Measurements from ENCODE around the gene FRMPD4. TPM values are rescaled to one million over a fixed set of nuclear protein-coding genes. Genes with fewer than 3 reads are reported as not detected.

The FRMPD4 gene
- total RNA-seq, 5 donors from 2014 or later (not counting 1 experiment from before 2014, with no cell fraction given) = not detected

- Mint-ChIP-seq H3K36me3 (no peaks in the 10 kb centered on the region), H3K9me3 (no peaks in the 10 kb centered on the region), H3K27ac (no peak overlapping the region), H3K27me3 (peaks cover 0 to 21% of the 10 kb centered on the region in 2 donors), H3K4me3 (no peak overlapping the region), H3K4me1 (no peaks in the 10 kb centered on the region)
- ATAC-seq (replicated peaks in 1 of 4) = no peak
- DNase-seq = no peak
- no CpG with 5 or more reads among the region's 2 CpGs for WGBS (ENCODE audit: insufficient coverage)
- no peak overlapping the region for H3K4me3 ChIP-seq (ENCODE audit: control insufficient read depth in 1 of 2, extremely low read depth in 1 of 2, low read length in 1 of 2)
- H3K9me3 ChIP-seq = no peaks in the 10 kb centered on the region
- no peaks in the 10 kb centered on the region for H3K36me3 ChIP-seq (ENCODE audit: control insufficient read depth in 2 of 2, extremely low read depth in 1 of 2, insufficient read depth in 1 of 2, low read length in 1 of 2)
- H3K4me1 ChIP-seq (ENCODE audit: control insufficient read depth in 1 of 2, extremely low read depth in 1 of 2, insufficient read depth in 2 of 2, low read length in 2 of 2) = no peaks in the 10 kb centered on the region
- ChIA-PET POLR2A (no interaction called here), CTCF (no interaction called here)
- no peak overlapping the region for H3K27ac ChIP-seq (ENCODE audit: low read length)
- no peaks in the 10 kb centered on the region for H3K27me3 ChIP-seq (replicated peaks in 1 of 2; ENCODE audit: control insufficient read depth in 2 of 2, extremely low read depth in 1 of 2, insufficient read depth in 2 of 2, low read length in 1 of 2)
These were observed 177.3 kb downstream of the FRMPD4 start for GRCh38 chrX:12315526-12315925.

GRCh38 chrX:12319003-12319519 lies 180.8 kb downstream of the FRMPD4 start:
- H3K27me3 ChIP-seq (replicated peaks in 1 of 2; ENCODE audit: control insufficient read depth in 2 of 2, extremely low read depth in 1 of 2, insufficient read depth in 2 of 2, low read length in 1 of 2) = no peaks in the 10 kb centered on the region
- H3K4me1 Mint-ChIP-seq = no peaks in the 10 kb centered on the region
- no peaks in the 10 kb centered on the region for H3K36me3 Mint-ChIP-seq
- no peaks in the 10 kb centered on the region for H3K36me3 ChIP-seq (ENCODE audit: control insufficient read depth in 2 of 2, extremely low read depth in 1 of 2, insufficient read depth in 1 of 2, low read length in 1 of 2)
- no peaks in the 10 kb centered on the region for H3K9me3 ChIP-seq
- no peak overlapping the region for H3K4me3 ChIP-seq (ENCODE audit: control insufficient read depth in 1 of 2, extremely low read depth in 1 of 2, low read length in 1 of 2)
- H3K27ac ChIP-seq (ENCODE audit: low read length) = no peak overlapping the region
- peaks cover 0 to 8% of the 10 kb centered on the region in 2 donors for H3K27me3 Mint-ChIP-seq
- DNase-seq = no peak
- CTCF ChIA-PET = no interaction called here
- H3K4me1 ChIP-seq (ENCODE audit: control insufficient read depth in 1 of 2, extremely low read depth in 1 of 2, insufficient read depth in 2 of 2, low read length in 2 of 2) = no peaks in the 10 kb centered on the region
- POLR2A ChIA-PET = no interaction called here
- no peak for ATAC-seq (replicated peaks in 1 of 4)
- no peaks in the 10 kb centered on the region for H3K9me3 Mint-ChIP-seq
- H3K4me3 Mint-ChIP-seq = no peak overlapping the region
- no CpG with 5 or more reads among the region's 5 CpGs for WGBS (ENCODE audit: insufficient coverage)
- no peak overlapping the region for H3K27ac Mint-ChIP-seq

GRCh38 chrX:12319992-12320391 lies 181.7 kb downstream of the FRMPD4 start:
- Histone ChIP-seq H3K4me3 (ENCODE audit: control insufficient read depth in 1 of 2, extremely low read depth in 1 of 2, low read length in 1 of 2) (no peak overlapping the region), H3K4me1 (ENCODE audit: control insufficient read depth in 1 of 2, extremely low read depth in 1 of 2, insufficient read depth in 2 of 2, low read length in 2 of 2) (no peaks in the 10 kb centered on the region), H3K36me3 (ENCODE audit: control insufficient read depth in 2 of 2, extremely low read depth in 1 of 2, insufficient read depth in 1 of 2, low read length in 1 of 2) (no peaks in the 10 kb centered on the region), H3K9me3 (no peaks in the 10 kb centered on the region), H3K27ac (ENCODE audit: low read length) (no peak overlapping the region), H3K27me3 (replicated peaks in 1 of 2; ENCODE audit: control insufficient read depth in 2 of 2, extremely low read depth in 1 of 2, insufficient read depth in 2 of 2, low read length in 1 of 2) (no peaks in the 10 kb centered on the region)
- Mint-ChIP-seq H3K9me3 (no peaks in the 10 kb centered on the region), H3K4me3 (no peak overlapping the region), H3K36me3 (no peaks in the 10 kb centered on the region), H3K4me1 (no peaks in the 10 kb centered on the region), H3K27me3 (peaks cover 0 to 8% of the 10 kb centered on the region in 2 donors), H3K27ac (no peak overlapping the region)
- POLR2A ChIA-PET = no interaction called here
- WGBS (ENCODE audit: insufficient coverage) = no CpG with 5 or more reads among the region's 2 CpGs
- CTCF ChIA-PET = no interaction called here
- ATAC-seq (replicated peaks in 1 of 4) (no peak), DNase-seq (no peak)

GRCh38 chrX:12322031-12322430 lies 183.8 kb downstream of the FRMPD4 start:
- no peaks in the 10 kb centered on the region for H3K9me3 Mint-ChIP-seq

DNA sequence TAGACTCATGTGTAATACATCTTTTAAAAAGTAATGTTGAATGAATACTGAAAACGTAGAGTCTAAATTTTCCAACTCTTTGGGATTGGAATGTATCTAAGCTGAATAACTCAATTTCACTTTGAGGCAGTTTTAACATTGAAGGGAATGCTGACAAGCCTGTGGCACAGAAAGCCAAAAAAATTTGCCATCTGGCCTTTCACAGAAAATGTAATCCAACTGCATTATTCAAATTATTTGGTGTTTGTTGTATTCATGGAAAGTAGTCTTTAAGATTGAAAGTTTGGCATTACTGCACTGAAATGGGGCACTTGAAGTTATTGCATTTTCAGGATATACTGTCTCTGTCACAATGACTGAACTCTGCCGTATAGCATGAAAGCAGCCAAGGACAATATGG lies 186.9 kb downstream of the FRMPD4 start:
- Mint-ChIP-seq H3K27ac (no peak overlapping the region), H3K4me1 (no peaks in the 10 kb centered on the region), H3K4me3 (no peak overlapping the region), H3K9me3 (no peaks in the 10 kb centered on the region), H3K36me3 (no peaks in the 10 kb centered on the region), H3K27me3 (peaks cover 0 to 8% of the 10 kb centered on the region in 2 donors)
- Histone ChIP-seq H3K9me3 (no peaks in the 10 kb centered on the region), H3K36me3 (ENCODE audit: control insufficient read depth in 2 of 2, extremely low read depth in 1 of 2, insufficient read depth in 1 of 2, low read length in 1 of 2) (no peaks in the 10 kb centered on the region), H3K27ac (ENCODE audit: low read length) (no peak overlapping the region), H3K4me3 (ENCODE audit: control insufficient read depth in 1 of 2, extremely low read depth in 1 of 2, low read length in 1 of 2) (no peak overlapping the region), H3K27me3 (replicated peaks in 1 of 2; ENCODE audit: control insufficient read depth in 2 of 2, extremely low read depth in 1 of 2, insufficient read depth in 2 of 2, low read length in 1 of 2) (no peaks in the 10 kb centered on the region), H3K4me1 (ENCODE audit: control insufficient read depth in 1 of 2, extremely low read depth in 1 of 2, insufficient read depth in 2 of 2, low read length in 2 of 2) (no peaks in the 10 kb centered on the region)
- ATAC-seq (replicated peaks in 1 of 4) = no peak
- DNase-seq = no peak
- ChIA-PET POLR2A (no interaction called here), CTCF (no interaction called here)
- WGBS (ENCODE audit: insufficient coverage) = 80% methylated on average over 1 of the region's 2 CpGs

More at GRCh38 chrX:12322031-12322430, 183.8 kb downstream of the FRMPD4 start:
- ChIA-PET POLR2A (no interaction called here), CTCF (no interaction called here)
- Histone ChIP-seq H3K9me3 (no peaks in the 10 kb centered on the region), H3K4me1 (ENCODE audit: control insufficient read depth in 1 of 2, extremely low read depth in 1 of 2, insufficient read depth in 2 of 2, low read length in 2 of 2) (no peaks in the 10 kb centered on the region), H3K27me3 (replicated peaks in 1 of 2; ENCODE audit: control insufficient read depth in 2 of 2, extremely low read depth in 1 of 2, insufficient read depth in 2 of 2, low read length in 1 of 2) (no peaks in the 10 kb centered on the region), H3K27ac (ENCODE audit: low read length) (no peak overlapping the region), H3K4me3 (ENCODE audit: control insufficient read depth in 1 of 2, extremely low read depth in 1 of 2, low read length in 1 of 2) (no peak overlapping the region), H3K36me3 (ENCODE audit: control insufficient read depth in 2 of 2, extremely low read depth in 1 of 2, insufficient read depth in 1 of 2, low read length in 1 of 2) (no peaks in the 10 kb centered on the region)
- ATAC-seq (replicated peaks in 1 of 4) = no peak
- peaks cover 0 to 7% of the 10 kb centered on the region in 2 donors for H3K27me3 Mint-ChIP-seq
- DNase-seq = no peak
- H3K36me3 Mint-ChIP-seq = no peaks in the 10 kb centered on the region
- H3K4me3 Mint-ChIP-seq = no peak overlapping the region
- no peaks in the 10 kb centered on the region for H3K4me1 Mint-ChIP-seq
- H3K27ac Mint-ChIP-seq = no peak overlapping the region

DNA sequence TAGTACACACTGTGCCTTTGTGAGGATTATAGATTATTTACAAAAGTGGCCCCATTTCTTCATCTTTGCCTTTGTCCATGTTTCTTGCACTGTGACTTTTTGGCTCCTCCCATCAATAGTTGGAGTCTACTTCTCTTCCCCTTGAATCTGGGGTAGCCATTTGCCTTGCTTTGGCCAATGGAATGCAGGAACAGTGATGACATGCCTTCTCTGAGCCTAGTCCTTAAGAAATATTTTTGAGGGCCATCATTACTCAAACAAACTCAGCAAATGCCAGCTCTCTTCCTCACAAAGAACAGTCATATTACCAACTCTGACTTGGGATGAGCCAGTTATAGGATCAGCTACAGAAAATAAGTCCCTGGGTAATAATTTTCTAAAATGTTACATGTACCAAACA lies 189.6 kb downstream of the FRMPD4 start:
- H3K27me3 Mint-ChIP-seq = peaks cover 0 to 5% of the 10 kb centered on the region in 2 donors
- H3K4me1 ChIP-seq (ENCODE audit: control insufficient read depth in 1 of 2, extremely low read depth in 1 of 2, insufficient read depth in 2 of 2, low read length in 2 of 2) = no peaks in the 10 kb centered on the region
- H3K4me3 Mint-ChIP-seq = no peak overlapping the region
- H3K4me3 ChIP-seq (ENCODE audit: control insufficient read depth in 1 of 2, extremely low read depth in 1 of 2, low read length in 1 of 2) = no peak overlapping the region
- no peaks in the 10 kb centered on the region for H3K36me3 Mint-ChIP-seq
- ChIA-PET POLR2A (no interaction called here), CTCF (no interaction called here)
- no peaks in the 10 kb centered on the region for H3K27me3 ChIP-seq (replicated peaks in 1 of 2; ENCODE audit: control insufficient read depth in 2 of 2, extremely low read depth in 1 of 2, insufficient read depth in 2 of 2, low read length in 1 of 2)
- H3K9me3 ChIP-seq = no peaks in the 10 kb centered on the region
- no peaks in the 10 kb centered on the region for H3K9me3 Mint-ChIP-seq
- no peak overlapping the region for H3K27ac Mint-ChIP-seq
- no peak overlapping the region for H3K27ac ChIP-seq (ENCODE audit: low read length)
- ATAC-seq (replicated peaks in 1 of 4) (no peak), DNase-seq (no peak)
- H3K36me3 ChIP-seq (ENCODE audit: control insufficient read depth in 2 of 2, extremely low read depth in 1 of 2, insufficient read depth in 1 of 2, low read length in 1 of 2) = no peaks in the 10 kb centered on the region
- no peaks in the 10 kb centered on the region for H3K4me1 Mint-ChIP-seq

- no CpG with 5 or more reads among the region's 3 CpGs for WGBS (ENCODE audit: insufficient coverage)
- Histone ChIP-seq H3K36me3 (ENCODE audit: control insufficient read depth in 2 of 2, extremely low read depth in 1 of 2, insufficient read depth in 1 of 2, low read length in 1 of 2) (no peaks in the 10 kb centered on the region), H3K4me3 (ENCODE audit: control insufficient read depth in 1 of 2, extremely low read depth in 1 of 2, low read length in 1 of 2) (no peak overlapping the region), H3K27ac (ENCODE audit: low read length) (no peak overlapping the region), H3K27me3 (replicated peaks in 1 of 2; ENCODE audit: control insufficient read depth in 2 of 2, extremely low read depth in 1 of 2, insufficient read depth in 2 of 2, low read length in 1 of 2) (no peaks in the 10 kb centered on the region), H3K9me3 (no peaks in the 10 kb centered on the region), H3K4me1 (ENCODE audit: control insufficient read depth in 1 of 2, extremely low read depth in 1 of 2, insufficient read depth in 2 of 2, low read length in 2 of 2) (no peaks in the 10 kb centered on the region)
- CTCF ChIA-PET = no interaction called here
- H3K9me3 Mint-ChIP-seq = no peaks in the 10 kb centered on the region
- DNase-seq (no peak), ATAC-seq (replicated peaks in 1 of 4) (no peak)
- H3K4me1 Mint-ChIP-seq = no peaks in the 10 kb centered on the region
- peaks cover 0 to 5% of the 10 kb centered on the region in 2 donors for H3K27me3 Mint-ChIP-seq
- H3K4me3 Mint-ChIP-seq = no peak overlapping the region
- POLR2A ChIA-PET = no interaction called here
- H3K36me3 Mint-ChIP-seq = no peaks in the 10 kb centered on the region
- H3K27ac Mint-ChIP-seq = no peak overlapping the region
These were observed 191.2 kb downstream of the FRMPD4 start for GRCh38 chrX:12329476-12329875.
